NCI-H2227 (cell line): Measurements from ENCODE around the gene CHI3L1.

Experiments
- DNase-seq: peaks from one replicate; lab custom pipeline; 2025; ENCODE audit not compliant: unreplicated experiment; lab: John Stamatoyannopoulos, UW

The CHI3L1 gene

DNA sequence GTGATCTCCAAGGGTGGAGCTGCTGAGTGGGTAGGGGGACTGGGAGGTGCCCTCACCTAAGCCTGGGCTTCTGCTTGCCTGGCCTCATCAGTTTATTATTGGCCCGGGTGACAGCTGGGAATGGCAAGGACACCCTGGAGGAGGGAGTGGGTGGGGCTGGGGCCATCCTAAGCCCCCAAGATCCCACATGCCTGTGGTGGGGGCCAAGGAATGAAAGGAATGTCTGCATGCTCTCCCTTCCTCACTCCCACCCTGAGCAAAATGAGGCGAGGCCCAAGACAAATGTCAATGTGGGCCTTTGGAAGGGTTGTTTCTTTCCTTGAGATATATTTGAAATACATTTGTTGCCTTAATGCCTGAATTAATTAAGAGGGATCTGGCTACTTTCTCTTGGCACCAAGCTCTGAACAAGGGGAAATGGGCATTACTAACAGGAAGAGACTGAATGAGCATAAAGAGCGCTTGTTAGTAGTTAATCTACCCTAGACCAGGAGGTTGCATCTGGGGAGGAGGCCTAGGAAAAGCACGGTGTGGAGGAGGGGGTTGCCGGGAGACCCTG, 19.7 kb upstream of the CHI3L1 start:
- DNase-seq: no peak

DNA sequence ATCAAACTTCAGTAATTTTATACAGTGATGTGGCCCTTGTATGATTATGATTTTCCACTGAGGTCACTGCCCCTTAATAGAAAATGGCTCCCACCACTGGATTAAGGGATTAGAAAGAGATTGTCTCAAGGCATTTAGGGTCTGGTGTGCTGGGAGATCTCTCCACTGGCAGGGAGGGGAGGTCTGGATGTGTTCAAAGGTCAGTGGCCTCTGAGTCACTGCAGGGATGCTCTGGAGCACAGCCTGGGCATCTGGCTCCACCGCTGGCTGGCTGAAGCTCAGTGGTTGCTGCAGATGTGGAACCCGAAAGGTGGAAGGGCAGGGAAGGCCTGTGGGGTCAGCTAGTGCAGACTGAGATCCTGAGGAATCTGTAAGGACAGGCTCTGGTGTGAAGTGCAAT, 18.3 kb upstream of the CHI3L1 start:
- no peak for DNase-seq

DNA sequence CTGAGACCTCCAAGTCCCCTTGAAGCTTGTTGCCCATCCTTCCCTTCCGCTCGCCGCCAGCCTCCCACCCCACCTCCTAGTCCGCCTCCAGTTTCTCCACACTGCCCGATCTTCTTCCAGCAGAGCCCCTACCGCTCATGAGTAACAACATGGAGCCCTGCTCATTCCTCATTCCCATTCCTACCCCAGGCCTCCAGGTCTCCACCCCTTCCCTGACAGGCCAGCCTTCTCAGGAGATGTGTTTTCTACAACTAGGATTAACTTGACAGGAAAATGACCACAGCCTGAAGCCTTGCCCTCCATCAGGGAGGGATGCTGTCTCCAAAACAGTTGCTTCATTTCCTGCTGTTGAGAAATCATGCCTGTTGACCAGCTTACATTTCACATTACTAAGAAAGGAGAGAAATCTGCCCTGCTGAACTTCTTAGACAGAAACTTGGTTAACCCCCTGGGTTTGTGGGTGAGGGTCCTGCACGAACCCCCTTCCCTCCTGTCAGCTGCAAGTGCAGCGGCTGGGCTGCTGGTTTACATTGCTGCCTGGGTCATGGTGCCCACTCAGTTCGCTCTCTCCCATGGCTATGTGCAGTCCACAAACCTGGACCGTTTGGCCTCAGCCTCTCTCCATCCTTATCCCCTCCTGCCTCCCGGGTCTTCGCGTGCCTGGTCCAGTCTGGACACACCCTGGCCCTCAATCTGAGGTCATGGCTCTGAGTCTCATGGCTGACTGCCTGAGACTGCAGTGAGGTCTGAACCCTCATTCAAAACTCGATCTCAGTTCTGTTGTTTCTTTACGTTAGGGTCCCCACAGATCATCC, 16.1 kb upstream of the CHI3L1 start:
- DNase-seq: no peak

DNA sequence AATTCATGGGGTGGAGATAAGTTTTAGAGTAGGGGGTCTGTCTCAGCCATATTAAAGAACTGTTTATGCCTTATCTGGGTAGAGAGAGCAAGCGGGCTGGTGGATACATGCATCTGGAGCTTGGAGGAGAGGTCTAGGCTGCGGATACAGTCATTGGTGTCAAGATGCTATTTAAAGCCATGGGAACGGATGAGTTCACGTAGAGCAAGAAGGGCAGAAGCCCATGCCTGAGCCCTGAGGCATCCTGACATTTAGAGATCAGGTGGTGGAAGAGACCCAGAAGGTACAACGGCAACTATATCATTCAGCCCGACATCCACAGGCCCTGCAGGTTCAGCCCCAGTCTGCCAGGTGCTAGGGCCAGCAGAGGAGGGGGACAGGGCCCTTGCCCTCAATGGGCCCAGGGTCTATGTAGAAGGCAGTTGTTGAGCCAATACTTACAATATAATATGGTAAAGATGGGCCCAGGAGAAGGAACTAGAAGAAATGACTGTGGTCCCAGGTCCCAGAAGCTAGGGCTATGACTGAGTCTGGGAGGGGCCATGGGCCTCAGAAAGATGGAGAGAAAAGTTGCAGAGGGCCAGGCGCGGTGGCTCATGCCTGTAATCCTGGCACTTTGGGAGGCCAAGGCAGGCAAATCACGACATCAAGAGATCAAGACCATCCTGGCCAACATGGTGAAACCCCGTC, 15.2 kb upstream of the CHI3L1 start:
- no peak for DNase-seq

DNA sequence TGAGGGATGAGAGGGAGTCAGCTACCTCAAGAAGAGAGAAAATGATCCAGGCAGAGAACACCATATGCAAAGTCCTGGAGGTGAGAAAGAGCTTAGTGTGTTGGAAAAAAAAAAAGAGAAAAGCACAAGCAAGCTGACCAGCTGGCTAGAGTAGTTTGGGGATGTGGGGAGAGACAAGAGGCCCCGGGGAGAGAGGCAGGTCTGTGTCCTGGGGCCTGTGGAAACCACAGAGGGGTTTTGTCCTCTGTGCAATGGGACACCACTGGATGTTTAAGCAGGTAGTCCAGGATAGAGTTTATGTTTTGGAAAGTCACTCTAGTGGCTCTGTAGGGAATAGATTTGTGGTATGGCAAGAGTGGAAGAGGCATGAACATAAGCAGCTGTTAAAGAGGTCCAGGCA, 14.4 kb upstream of the CHI3L1 start:
- no peak for DNase-seq

DNA sequence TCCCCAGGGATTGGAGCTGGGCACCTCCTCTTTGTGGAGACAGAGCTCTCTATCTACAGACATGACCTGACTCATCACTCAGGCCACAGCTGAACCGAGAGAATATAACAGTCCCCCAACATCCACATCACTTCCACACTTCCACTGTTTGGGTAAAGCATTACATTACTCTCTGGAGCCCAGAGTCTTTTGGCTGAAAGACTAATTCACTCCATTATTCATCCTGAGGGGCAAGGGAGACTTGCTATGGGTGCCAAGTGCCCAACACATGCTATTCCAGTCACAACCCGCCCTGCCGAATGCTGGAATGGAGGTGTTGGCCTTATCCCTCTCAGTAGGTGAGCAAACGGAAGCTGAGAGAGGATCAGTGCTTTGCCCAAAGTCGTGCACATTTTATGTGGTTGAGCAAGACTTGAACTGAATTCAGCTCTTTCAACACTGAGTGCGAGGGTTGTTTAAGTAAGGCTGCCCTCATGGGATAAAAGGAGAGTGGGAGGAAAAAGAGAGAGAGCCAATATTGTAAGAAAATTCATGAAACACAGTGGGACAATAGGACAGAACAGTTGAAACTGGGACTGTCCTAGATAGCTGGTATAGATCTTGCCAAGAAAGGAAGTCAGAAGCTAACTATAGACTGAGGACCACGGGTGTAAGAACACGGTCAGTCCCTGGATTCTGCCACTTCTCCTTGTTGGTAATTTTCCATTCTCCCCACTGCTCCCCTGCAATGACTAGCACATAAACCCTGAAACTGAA, 13.5 kb upstream of the CHI3L1 start:
- DNase-seq: no peak

DNA sequence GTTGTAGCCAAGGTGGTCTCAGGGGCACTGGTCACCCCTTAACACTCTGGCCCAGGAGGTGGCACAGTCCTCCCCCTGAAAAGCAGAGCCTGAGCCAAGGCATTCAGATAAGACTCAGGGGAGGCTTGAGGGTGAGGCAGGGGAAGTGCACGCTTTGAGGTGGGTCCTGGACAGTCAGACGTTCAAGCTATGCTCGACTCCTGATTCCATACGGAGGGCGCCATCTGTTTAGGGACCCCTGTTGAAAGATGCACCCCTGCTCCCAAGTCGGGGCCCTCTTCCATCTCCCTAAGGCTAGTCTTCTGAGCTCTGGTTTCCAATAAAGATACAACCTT, 12.9 kb upstream of the CHI3L1 start:
- DNase-seq: no peak

DNA sequence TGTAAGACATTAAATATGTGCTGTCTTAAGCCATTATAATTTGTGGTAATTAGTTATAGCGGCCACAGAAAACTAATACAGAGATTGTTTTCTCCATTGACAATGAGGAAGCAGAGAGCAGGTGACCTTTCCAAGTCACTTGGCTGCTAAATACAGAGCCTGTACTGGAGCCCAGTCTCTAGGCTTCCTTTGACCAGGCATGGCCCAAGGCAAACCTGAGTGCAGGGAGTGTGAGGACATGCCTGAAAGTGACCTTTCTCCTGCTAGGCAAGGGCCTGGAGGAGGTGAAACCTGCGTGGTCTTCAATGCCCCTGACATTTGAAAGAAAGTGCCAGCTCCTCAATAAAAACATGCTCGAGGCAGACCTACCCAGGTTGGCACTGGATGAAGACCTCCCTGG, 12.5 kb upstream of the CHI3L1 start:
- DNase-seq: no peak

DNA sequence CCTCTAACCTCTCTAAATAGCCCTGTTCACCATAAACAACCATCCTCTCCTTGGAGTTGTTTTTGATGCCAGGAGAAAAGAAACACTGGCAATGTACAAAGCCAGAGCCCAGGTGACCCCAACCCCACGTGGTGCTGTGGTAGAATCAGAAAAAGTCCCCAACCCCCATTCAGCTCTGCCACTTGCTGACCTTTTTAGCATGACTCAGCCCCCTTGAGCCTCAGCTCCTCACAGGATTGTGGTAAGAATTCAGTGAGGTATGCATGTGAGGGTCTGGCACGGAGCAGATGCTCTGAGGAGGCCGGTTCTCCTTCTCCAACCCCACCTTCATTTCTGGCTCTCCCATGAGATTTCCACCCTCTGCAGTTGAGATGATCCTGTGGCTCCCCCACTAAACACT, 11.1 kb upstream of the CHI3L1 start:
- no peak for DNase-seq

DNA sequence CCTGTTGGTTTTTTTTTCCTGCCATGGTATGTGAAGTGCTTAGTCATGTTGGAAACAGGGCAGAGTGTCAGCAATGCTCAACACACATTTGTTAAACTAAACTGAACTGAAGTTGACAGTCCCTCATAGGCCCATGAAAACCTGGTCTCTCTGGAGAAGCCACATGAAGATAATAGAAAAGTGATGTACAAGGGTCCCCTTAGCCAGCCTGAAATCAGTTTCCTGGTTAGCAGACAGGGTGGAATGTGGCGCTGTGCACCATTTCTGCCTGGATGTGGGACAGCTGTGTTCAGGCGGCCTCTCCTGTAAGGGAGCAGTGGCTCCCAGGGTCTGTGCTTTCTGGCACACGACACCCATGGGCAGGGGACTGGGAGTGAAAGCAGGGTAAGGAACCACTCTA, 9.9 kb upstream of the CHI3L1 start:
- DNase-seq: no peak

DNA sequence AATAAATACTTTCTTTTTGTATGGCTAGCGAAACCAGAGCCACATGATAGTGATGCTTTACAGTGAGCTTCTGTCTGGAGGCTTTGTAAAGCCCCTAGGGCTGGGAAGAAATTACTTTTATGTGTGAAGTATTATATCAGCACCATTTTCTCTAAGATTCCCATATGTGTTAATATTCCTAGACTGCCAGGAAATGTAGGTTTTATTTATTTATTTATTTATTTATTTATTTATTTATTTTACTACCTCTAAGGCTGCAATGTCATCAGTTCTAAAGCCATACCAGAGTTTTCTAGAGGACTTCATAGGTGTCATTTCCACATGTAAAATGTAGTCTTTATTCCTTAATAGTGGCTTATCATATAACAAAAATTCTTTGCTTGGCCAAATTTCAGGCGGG, 4.4 kb upstream of the CHI3L1 start:
- no peak for DNase-seq

DNA sequence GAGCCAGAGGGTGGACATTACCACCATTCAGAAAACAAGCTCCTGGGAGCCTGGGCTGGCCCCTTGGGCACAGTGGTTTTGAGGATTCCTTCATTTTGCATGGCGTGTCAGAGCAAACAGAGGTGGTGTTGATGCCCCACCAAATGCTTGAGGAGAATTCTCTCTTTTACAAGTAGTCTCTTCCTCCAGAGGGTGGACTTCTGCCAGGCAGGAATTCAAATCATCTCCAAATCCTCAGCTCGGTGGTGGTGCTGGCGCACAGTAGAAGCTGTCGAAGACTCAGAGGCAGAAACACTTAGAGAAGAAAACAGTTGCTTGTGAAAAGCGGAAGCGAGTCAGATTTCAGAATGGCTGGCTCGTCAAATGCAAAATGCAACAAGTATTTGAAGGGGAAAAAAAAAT, 3.4 kb upstream of the CHI3L1 start:
- DNase-seq: no peak

DNA sequence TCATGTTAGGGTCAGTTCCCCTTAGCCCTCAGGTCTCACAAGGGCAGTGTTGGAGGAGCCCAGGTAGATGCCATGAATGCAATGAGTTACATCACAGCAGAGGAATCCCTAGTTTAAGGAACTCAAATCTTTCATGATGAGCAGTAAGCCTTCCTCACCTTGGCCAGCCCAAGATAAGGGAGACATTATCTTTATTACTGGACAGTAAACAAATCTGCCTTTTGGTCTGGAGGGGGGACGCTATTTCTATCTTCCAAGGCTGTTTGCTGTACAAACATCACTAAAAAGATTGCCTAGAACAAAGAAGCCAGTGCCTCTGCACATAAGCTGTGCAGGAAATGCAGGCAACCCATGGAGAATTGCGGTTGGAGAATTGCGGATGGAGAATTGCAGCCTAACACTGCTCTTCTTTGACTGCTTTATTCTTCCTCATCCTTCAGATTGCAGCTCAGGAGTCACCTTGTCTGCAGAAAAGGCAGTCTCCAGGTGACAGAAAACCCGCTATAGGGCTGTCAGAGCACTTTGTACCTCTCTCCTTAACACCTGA, 2.3 kb upstream of the CHI3L1 start:
- DNase-seq: no peak

DNA sequence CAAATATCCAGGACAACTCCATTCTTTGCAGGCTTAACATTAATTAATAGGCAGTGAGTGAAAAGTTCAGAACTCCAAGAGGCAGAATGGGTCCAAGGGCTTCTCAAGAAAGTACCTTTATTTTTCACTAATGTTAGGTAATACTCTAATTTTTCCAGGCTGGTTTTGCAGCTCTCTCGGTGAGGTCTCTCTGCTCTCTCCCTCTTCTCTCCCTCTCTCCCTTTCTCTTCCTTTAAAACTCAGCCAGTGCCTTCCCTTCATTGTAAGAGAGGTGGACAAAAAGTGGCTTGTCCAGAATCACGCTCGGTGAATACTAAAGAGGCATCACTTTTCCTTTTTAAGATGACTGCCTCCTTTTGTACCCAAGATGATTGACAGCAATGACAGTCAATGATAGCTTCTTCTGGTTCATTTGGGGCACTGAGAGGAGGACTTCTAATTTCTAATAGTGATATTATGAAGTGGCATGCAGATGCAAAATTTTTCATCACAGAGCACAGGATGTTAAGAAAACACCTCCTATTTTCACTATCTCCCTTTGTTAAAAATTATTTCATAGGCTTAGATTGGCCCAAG, 1.3 kb upstream of the CHI3L1 start:
- DNase-seq: no peak

DNA sequence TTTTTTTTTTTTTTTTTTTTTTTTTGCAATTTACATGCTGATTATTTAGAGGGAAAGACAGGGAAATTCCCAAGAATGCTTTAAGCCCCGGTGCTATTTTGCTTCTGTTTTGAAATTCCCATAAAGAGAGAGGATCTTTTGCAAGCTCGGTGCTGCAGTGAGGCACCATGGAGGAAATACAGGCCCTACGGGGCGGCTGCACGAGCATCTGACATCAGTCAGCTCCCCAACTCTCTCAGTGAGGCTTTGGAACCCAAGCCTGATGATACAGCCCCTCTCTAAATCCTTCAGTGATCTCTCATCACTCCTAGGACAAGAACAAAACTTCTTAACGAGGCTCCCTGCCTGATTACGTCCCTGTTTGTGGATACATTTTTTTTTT, 791 bp upstream of the CHI3L1 start:
- no peak for DNase-seq

DNA sequence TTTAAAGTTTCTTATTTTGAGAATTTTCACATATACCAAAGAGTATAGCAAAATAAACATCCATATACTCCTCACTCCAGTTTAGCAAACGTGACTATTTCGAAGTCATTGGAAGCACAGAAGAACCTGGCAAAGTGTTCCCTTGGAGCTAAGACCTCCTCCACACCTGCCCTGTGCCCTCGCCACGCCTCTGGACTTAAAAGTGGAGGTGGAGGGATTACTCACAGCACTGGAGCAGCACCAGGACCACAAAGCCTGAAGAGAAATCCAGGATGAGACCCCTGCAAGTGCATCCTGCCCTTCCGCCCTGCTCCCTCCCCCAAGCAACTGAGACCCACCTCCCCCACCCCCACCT, 436 bp downstream of the CHI3L1 start:
- DNase-seq: no peak

DNA sequence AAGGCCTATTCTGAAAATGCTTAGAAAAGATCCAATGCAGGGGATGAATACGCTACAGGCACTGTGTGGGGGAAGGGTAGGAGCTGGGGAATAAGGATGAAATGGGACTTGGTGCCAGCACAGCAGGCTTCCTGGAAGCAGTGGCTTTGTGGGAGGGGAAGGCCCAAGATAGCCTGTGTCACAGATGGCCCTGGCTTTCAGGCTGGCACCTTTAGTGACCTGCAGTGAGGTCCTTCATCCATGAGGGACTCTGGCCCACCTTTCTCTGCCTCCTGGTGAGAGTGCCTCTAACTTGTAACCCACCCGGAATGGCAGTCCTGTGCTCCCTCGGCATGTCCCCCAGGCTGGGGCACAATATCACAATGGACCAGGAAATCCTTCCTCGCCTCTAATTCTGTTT, 919 bp downstream of the CHI3L1 start:
- no peak for DNase-seq

DNA sequence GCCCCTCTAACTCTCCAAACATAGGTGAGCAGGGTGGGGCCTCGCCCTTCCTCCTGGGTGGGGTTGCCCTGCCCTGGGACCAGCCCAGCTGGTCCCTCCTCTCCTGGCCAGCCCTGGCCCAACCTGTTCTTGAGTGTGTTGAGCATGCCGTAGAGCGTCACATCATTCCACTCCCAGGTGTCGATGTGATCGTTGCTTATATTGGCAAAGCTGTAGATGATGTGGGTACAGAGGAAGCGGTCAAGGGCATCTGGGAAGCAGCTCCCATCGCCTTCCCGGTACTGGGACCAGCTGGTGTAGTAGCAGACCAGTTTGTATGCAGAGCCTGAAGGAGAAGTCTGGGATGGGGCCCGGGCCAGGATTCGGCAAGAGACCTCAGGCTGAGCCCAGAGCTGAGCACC, 1.4 kb downstream of the CHI3L1 start:
- no peak for DNase-seq

DNA sequence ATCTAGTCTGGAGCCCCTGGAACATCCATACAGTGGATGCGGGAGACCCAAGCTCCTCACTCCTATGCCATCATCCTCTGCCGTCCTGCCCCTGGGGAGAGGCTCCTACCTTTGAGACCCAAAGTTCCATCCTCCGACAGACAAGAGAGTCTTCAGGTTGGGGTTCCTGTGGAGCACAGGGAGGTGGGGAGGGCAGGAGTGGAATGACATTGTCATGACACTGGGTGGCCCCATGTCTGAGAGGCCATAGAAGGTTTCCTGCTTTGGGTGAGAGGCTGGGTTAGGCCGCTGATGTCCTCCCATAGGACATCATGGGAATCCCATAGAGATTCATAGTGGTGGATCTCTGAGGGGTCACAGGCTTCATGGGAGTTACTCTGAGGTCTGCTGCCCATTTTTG, 2.0 kb downstream of the CHI3L1 start:
- no peak for DNase-seq

DNA sequence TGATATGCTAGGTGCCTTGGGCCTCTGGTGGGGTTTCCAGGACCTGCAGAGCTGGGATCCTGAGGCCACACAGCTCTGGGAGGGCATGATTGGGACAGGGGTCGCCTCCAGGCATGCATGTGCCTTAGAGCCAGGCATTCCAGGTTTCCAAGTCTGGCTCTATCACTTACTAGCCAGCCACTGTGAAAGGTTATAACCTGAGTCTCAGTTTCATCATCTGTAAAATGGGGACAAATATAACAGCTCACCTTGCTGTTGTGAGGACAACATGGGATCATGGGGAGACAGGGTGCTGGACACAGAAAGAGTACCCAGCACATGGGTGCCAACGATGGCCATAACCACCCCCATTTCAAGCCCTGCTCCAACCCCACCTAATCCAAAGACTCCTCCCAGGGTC, 2.7 kb downstream of the CHI3L1 start:
- DNase-seq: no peak

DNA sequence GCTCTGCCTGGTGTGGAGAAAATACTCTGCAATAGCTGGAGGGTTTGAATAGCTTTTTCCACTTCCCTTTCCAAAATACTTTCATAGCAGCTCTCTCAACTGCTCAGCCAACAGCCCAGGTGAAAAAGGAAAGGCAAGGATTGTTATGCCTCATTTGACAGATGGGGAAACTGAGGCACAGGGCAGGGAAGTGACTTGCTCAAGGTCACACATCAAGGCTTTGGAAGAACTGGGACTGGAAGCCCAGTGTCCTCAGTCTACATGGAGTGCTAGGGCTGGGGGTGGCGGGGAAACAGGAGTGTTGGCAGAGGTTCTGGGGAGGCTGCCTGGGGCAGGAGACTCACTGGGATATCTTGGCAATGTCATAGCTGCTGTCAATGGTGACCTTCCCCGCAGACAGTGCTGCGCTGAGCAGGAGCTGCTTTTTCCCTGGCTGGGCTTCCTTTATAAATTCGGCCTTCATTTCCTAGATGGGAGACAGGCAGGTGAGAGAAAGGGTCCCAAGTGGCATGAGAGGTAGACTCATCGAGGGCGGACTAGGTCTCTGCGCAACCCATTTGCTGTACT, 4.0 kb downstream of the CHI3L1 start:
- DNase-seq: no peak
